HepG2 (cell line): ENCODE data around the gene CMTM1. TPM values are rescaled to one million over a fixed set of nuclear protein-coding genes. Genes with fewer than 3 reads are reported as not detected.

ENCODE experiments used
- DMAP1 ChIP-seq: IDR thresholded peaks from 2 replicates; pipeline ENCODE4 v1.6.1; 2016
- EHMT2 ChIP-seq: fragments of 200-600 bp; sonication (generic); IDR thresholded peaks from 2 replicates; pipeline ENCODE4 v1.7.0; 2017; ENCODE audit warnings: antibody characterized with exemption, low read depth, low read length, borderline replicate concordance
- NR2F2 ChIP-seq: IDR thresholded peaks from 2 replicates; pipeline ENCODE4 v1.6.1; 2012; ENCODE audit warnings: low read depth, inconsistent platforms, borderline replicate concordance
- POGK ChIP-seq: sonication (generic); formaldehyde crosslinking; conservative IDR thresholded peaks from 2 replicates; pipeline ENCODE4 v1.8.0; 2022; ENCODE audit warnings: mild to moderate bottlenecking, moderate library complexity, missing genetic modification reagents
- PRDM10 ChIP-seq: sonication (generic); formaldehyde crosslinking; IDR thresholded peaks from 2 replicates; pipeline ENCODE4 v1.4.0; 2020; ENCODE audit warnings: low read depth, missing genetic modification reagents
- RAD21 ChIP-seq: fragments of 450-650 bp; formaldehyde crosslinking; IDR thresholded peaks from 2 replicates; pipeline ENCODE4 v1.5.0; 2020; ENCODE audit warnings: mild to moderate bottlenecking
- RBAK ChIP-seq: sonication (generic); formaldehyde crosslinking; IDR thresholded peaks from 2 replicates; pipeline ENCODE4 v1.5.1; 2020; ENCODE audit warnings: mild to moderate bottlenecking, missing genetic modification reagents
- TAF15 ChIP-seq: fragments of 200-400 bp; formaldehyde crosslinking; IDR thresholded peaks from one replicate; pipeline ENCODE4 v1.6.1; 2018; ENCODE audit warnings: mild to moderate bottlenecking, low read depth, low read length; ENCODE audit not compliant: poor library complexity, severe bottlenecking
- TFE3 ChIP-seq: IDR thresholded peaks from 2 replicates; pipeline ENCODE4 v1.6.1; 2016
- TOPORS ChIP-seq: sonication (generic); formaldehyde crosslinking; IDR thresholded peaks from 2 replicates; pipeline ENCODE4 v1.8.0; 2023; ENCODE audit warnings: mild to moderate bottlenecking, missing genetic modification reagents
- ZFP82 ChIP-seq: sonication (generic); formaldehyde crosslinking; IDR thresholded peaks from 2 replicates; pipeline ENCODE4 v1.5.1; 2020; ENCODE audit warnings: mild to moderate bottlenecking, missing genetic modification reagents, borderline replicate concordance
- ZFX ChIP-seq: sonication (generic); formaldehyde crosslinking; IDR thresholded peaks from 2 replicates; pipeline ENCODE4 v1.4.0; 2020; ENCODE audit warnings: mild to moderate bottlenecking, low read depth, missing genetic modification reagents, moderate library complexity
- ZNF121 ChIP-seq: sonication (generic); formaldehyde crosslinking; IDR thresholded peaks from 2 replicates; pipeline ENCODE4 v1.5.0; 2020; ENCODE audit warnings: mild to moderate bottlenecking, missing genetic modification reagents
- ZNF33A ChIP-seq: sonication (generic); formaldehyde crosslinking; IDR thresholded peaks from 2 replicates; pipeline ENCODE4 v1.5.1; 2020; ENCODE audit warnings: missing genetic modification reagents, mild to moderate bottlenecking, moderate library complexity, borderline replicate concordance
- ZNF558 ChIP-seq: sonication (generic); formaldehyde crosslinking; IDR thresholded peaks from 2 replicates; pipeline ENCODE4 v1.9.0; 2022; ENCODE audit warnings: mild to moderate bottlenecking, missing genetic modification reagents, borderline replicate concordance
- ZNF674 ChIP-seq: sonication (generic); formaldehyde crosslinking; IDR thresholded peaks from 2 replicates; pipeline ENCODE4 v1.5.0; 2020; ENCODE audit warnings: low read depth, mild to moderate bottlenecking, missing genetic modification reagents
- ZNF749 ChIP-seq: sonication (generic); formaldehyde crosslinking; IDR thresholded peaks from 2 replicates; pipeline ENCODE4 v1.8.0; 2022; ENCODE audit warnings: mild to moderate bottlenecking, missing genetic modification reagents, moderate library complexity, borderline replicate concordance
- ZNF772 ChIP-seq: sonication (generic); formaldehyde crosslinking; IDR thresholded peaks from 2 replicates; pipeline ENCODE4 v1.5.0; 2020; ENCODE audit warnings: mild to moderate bottlenecking, missing genetic modification reagents
- ZNF879 ChIP-seq: sonication (generic); formaldehyde crosslinking; IDR thresholded peaks from 2 replicates; pipeline ENCODE4 v1.8.1; 2023; ENCODE audit warnings: missing genetic modification reagents
- ZSCAN31 ChIP-seq: sonication (generic); formaldehyde crosslinking; IDR thresholded peaks from 2 replicates; pipeline ENCODE4 v1.5.0; 2020; ENCODE audit warnings: low read depth, mild to moderate bottlenecking, missing genetic modification reagents
- polyA plus RNA-seq, 8 experiments: library from polyadenylated mRNA; depleted of rRNA in 3 of 8; stranded (reverse) in 7 of 8; unstranded in 1 of 8; fragments of >200 nt; fragmentation: Illumina TruSeq in 4 of 8; extraction: Trizol in 4 of 8; gene quantifications; 2 replicates each; pipeline versions ENCODE4 v1.2.1 to v1.2.3, GENCODE V29; 2011 to 2016; ENCODE audit warnings: low read depth in 4 of 8, missing spikeins in 1 of 8, mixed read lengths in 1 of 8; ENCODE audit not compliant: insufficient read depth in 1 of 8
- total RNA-seq, 5 experiments: library from RNA; depleted of rRNA; stranded (reverse); fragments of >200 nt; fragmentation: Illumina TruSeq; extraction: Trizol; gene quantifications; 2 replicates each; pipeline ENCODE4 v1.2.3, GENCODE V29; 2016; ENCODE audit warnings: low read depth in 1 of 5

Gene CMTM1
- total and polyA plus RNA-seq, 2 of the 13 experiments (the other 11 are each of a cell fraction or from before 2014, with no cell fraction given) = 1.7 to 2.9 TPM

GRCh38 chr16:66604376-66605176 lies 38.3 kb downstream of the CMTM1 start, which contains the start of gene CMTM3 (continued):
- TF ChIP-seq TFE3 (CRISPR knock-in tag) (0 out of 2 replicates have a peak, but pooled peaks have one; percentile 2), TOPORS (CRISPR knock-in tag) (0 out of 2 replicates have a peak, but pooled peaks have one; percentile 15), ZNF33A (CRISPR knock-in tag) (0 out of 2 replicates have a peak, but pooled peaks have one; percentile 56), ZNF879 (no peak), ZNF558 (0 out of 2 replicates have a peak, but pooled peaks have one; percentile 70), ZFX (CRISPR knock-in tag) (peak; percentile 61), PRDM10 (CRISPR knock-in tag) (0 out of 2 replicates have a peak, but pooled peaks have one; percentile 17), NR2F2 (0 out of 2 replicates have a peak, but pooled peaks have one; percentile 8), ZNF121 (CRISPR knock-in tag) (0 out of 2 replicates have a peak, but pooled peaks have one; percentile 26), RBAK (CRISPR knock-in tag) (no peak), ZSCAN31 (CRISPR knock-in tag) (peak; percentile 70; the same call in 1 of the 2 replicates), ZFP82 (CRISPR knock-in tag) (0 out of 2 replicates have a peak, but pooled peaks have one; percentile 66), ZNF772 (CRISPR knock-in tag) (0 out of 2 replicates have a peak, but pooled peaks have one; percentile 9), ZNF749 (CRISPR knock-in tag) (no peak), DMAP1 (CRISPR knock-in tag) (peak; percentile 7; the same call in 1 of the 2 replicates), EHMT2 (no peak), ZNF674 (CRISPR knock-in tag) (no peak), RAD21 (CRISPR knock-in tag) (peak; percentile 72), POGK (0 out of 2 replicates have a peak, but pooled peaks have one; percentile 1), TAF15 (peak; percentile 27)
